Esophagus squamous epithelium (tissue), 4 donors: ENCODE results near the gene C20orf96.

Experiments used
- POLR2A ChIP-seq, 4 donors: fragments of 450-650 bp; IDR thresholded peaks; one replicate each; pipeline ENCODE4 v1.6.1; 2017; ENCODE audit warnings: antibody characterized with exemption in 4 of 4, mild to moderate bottlenecking in 4 of 4, moderate library complexity in 3 of 4
- TF ChIP-seq, protein P1 (sequence below), 6 experiments: fragments of 450-650 bp in 4 of 6; fragments of 200-600 bp in 2 of 6; sonication (generic) in 2 of 6; IDR thresholded peaks; one replicate each; pipeline ENCODE4 v1.5.1; 2016 to 2019; ENCODE audit warnings: antibody characterized with exemption in 6 of 6, mild to moderate bottlenecking in 4 of 6, moderate library complexity in 4 of 6

DNA sequence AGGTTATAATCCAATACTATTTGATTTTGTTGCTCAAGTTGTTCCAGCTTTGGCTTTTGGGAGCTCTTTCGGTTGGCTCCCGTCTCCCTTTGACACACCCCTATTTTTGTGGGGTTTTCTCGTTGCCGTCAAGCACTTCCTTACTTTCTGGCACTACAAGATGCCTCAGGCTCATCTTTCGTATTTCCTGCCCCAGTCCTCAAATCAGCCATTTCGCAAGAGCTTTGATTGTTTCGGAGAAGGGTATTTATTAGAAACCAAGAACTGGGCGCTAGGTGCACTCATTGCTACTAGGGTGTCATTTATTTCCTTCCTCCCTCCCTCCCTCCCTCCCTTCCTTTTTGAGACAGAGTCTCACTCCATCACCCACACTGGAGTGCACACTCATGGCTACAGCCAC lies 21.5 kb upstream of the C20orf96 start:
- TF ChIP-seq, protein P1, sequence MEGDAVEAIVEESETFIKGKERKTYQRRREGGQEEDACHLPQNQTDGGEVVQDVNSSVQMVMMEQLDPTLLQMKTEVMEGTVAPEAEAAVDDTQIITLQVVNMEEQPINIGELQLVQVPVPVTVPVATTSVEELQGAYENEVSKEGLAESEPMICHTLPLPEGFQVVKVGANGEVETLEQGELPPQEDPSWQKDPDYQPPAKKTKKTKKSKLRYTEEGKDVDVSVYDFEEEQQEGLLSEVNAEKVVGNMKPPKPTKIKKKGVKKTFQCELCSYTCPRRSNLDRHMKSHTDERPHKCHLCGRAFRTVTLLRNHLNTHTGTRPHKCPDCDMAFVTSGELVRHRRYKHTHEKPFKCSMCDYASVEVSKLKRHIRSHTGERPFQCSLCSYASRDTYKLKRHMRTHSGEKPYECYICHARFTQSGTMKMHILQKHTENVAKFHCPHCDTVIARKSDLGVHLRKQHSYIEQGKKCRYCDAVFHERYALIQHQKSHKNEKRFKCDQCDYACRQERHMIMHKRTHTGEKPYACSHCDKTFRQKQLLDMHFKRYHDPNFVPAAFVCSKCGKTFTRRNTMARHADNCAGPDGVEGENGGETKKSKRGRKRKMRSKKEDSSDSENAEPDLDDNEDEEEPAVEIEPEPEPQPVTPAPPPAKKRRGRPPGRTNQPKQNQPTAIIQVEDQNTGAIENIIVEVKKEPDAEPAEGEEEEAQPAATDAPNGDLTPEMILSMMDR (IDR thresholded peaks at IDR 0.05) = no peak
- no peak for TF ChIP-seq POLR2A (IDR thresholded peaks at IDR 0.05)
